WTC11 (cell line): ENCODE results near the gene FAM217B.

Source experiments
- CREB1 ChIP-seq: sonication (generic); formaldehyde crosslinking; IDR thresholded peaks from 2 replicates; pipeline ENCODE4 v1.8.0; 2023; ENCODE audit warnings: mild to moderate bottlenecking, missing genetic modification reagents
- CTCF ChIP-seq: fragments of 200-600 bp; IDR thresholded peaks from 2 replicates; pipeline ENCODE4 v1.8.0; 2022; ENCODE audit warnings: antibody characterized with exemption
- GTF2I ChIP-seq: fragments of 250-450 bp; sonication (Bioruptor Pico); conservative IDR thresholded peaks from 2 replicates; pipeline ENCODE4 v1.4.0; 2021; ENCODE audit warnings: mild to moderate bottlenecking
- HMGA2 ChIP-seq: fragments of 250-450 bp; sonication (Bioruptor Pico); IDR thresholded peaks from 2 replicates; pipeline ENCODE4 v1.4.0; 2021; ENCODE audit warnings: mild to moderate bottlenecking, moderate library complexity
- JUN ChIP-seq: sonication (generic); formaldehyde crosslinking; IDR thresholded peaks from 2 replicates; pipeline ENCODE4 v1.8.0; 2023; ENCODE audit warnings: mild to moderate bottlenecking, missing genetic modification reagents
- MAX ChIP-seq: sonication (generic); formaldehyde crosslinking; IDR thresholded peaks from 2 replicates; pipeline ENCODE4 v1.8.0; 2022; ENCODE audit warnings: mild to moderate bottlenecking, missing genetic modification reagents
- MYBL2 ChIP-seq: sonication (generic); formaldehyde crosslinking; IDR thresholded peaks from 2 replicates; pipeline ENCODE4 v1.8.1; 2023; ENCODE audit warnings: mild to moderate bottlenecking, moderate library complexity, missing genetic modification reagents
- NR3C1 ChIP-seq: sonication (generic); formaldehyde crosslinking; conservative IDR thresholded peaks from 2 replicates; pipeline ENCODE4 v1.8.1; 2023; ENCODE audit warnings: low read depth, mild to moderate bottlenecking, missing genetic modification reagents
- SP1 ChIP-seq: sonication (generic); formaldehyde crosslinking; conservative IDR thresholded peaks from 2 replicates; pipeline ENCODE4 v1.8.1; 2022; ENCODE audit warnings: missing genetic modification reagents
- TCF7 ChIP-seq: sonication (generic); formaldehyde crosslinking; IDR thresholded peaks from 2 replicates; pipeline ENCODE4 v1.8.0; 2022; ENCODE audit warnings: mild to moderate bottlenecking, low read depth, missing genetic modification reagents, moderate library complexity
- USF1 ChIP-seq: sonication (generic); formaldehyde crosslinking; IDR thresholded peaks from 2 replicates; pipeline ENCODE4 v1.8.0; 2022; ENCODE audit warnings: mild to moderate bottlenecking, missing genetic modification reagents
- ZNF121 ChIP-seq: sonication (generic); formaldehyde crosslinking; IDR thresholded peaks from 2 replicates; pipeline ENCODE4 v1.8.0; 2023; ENCODE audit warnings: missing genetic modification reagents
- ZNF219 ChIP-seq: sonication (generic); formaldehyde crosslinking; IDR thresholded peaks from 2 replicates; pipeline ENCODE4 v1.8.0; 2023; ENCODE audit warnings: missing genetic modification reagents, mild to moderate bottlenecking, borderline replicate concordance
- ZNF232 ChIP-seq: sonication (generic); formaldehyde crosslinking; IDR thresholded peaks from 2 replicates; pipeline ENCODE4 v1.8.0; 2022; ENCODE audit warnings: mild to moderate bottlenecking, missing genetic modification reagents

- TF ChIP-seq CTCF (no peak), SP1 (no peak), CREB1 (CRISPR knock-in tag) (no peak), MYBL2 (CRISPR knock-in tag) (no peak), HMGA2 (CRISPR knock-in tag) (no peak), MAX (CRISPR knock-in tag) (no peak), NR3C1 (CRISPR knock-in tag) (no peak), ZNF121 (CRISPR knock-in tag) (no peak), TCF7 (CRISPR knock-in tag) (no peak), ZNF219 (no peak), ZNF232 (CRISPR knock-in tag) (no peak), GTF2I (CRISPR knock-in tag) (no peak), USF1 (CRISPR knock-in tag) (no peak), JUN (no peak)
Measured at GRCh38 chr20:59972037-59972801, 32.0 kb downstream of the FAM217B start.
